CD4-positive, alpha-beta T cell treated with Interferon gamma for 1 hour (primary cell): ENCODE measurements around the gene GSTO2.

Source experiments
- DNase-seq: peaks from one replicate; pipeline ENCODE4 v3.0.0-alpha.2; 2020

Gene GSTO2

DNA sequence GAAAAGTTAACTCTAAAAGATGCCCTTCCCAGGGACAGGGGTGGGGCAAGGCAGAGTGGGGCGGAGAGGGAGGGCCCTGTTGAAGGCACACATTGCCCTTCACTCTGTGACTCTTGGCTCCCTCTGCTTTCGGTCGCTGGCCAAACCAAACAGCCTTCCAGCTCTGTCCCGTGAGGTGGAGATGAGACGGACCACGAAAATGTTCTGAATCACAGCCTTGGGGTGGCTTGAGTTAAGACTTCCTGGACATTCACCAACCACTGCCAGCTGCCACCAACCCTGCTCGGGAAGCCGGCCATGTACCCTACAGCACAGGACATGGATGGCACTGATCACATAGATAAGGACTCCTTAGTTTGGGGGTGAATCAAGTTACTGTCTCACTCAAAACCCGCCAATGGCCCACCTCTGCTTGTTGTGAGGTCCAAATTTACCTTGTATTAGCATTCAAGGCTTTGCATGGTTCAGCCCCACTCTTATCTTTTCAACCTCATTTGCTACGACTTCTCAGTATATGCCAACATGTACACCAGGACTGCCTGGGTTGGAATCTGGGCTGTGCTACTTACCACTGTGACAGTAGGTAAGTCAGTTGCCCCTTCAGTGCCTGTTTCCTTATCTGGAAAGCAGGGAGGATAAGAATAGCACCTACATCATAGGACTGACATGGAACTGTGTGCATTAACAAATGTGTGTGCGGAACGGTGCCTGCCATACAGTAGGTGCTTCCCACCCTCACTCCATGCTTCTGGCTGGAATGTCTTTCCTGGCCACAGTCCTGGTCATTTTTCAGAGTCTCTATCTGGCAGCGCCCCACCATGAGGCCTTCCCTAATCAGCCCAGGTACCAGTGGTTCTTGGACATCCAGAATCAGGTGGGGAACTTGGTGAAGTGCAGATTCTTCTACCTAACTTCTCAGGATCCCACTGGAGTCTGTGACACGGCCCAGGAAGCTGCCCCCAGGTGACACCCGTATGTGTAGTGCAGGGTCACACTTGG, 41.3 kb downstream of the GSTO2 start:
- DNase-seq = no peak

DNA sequence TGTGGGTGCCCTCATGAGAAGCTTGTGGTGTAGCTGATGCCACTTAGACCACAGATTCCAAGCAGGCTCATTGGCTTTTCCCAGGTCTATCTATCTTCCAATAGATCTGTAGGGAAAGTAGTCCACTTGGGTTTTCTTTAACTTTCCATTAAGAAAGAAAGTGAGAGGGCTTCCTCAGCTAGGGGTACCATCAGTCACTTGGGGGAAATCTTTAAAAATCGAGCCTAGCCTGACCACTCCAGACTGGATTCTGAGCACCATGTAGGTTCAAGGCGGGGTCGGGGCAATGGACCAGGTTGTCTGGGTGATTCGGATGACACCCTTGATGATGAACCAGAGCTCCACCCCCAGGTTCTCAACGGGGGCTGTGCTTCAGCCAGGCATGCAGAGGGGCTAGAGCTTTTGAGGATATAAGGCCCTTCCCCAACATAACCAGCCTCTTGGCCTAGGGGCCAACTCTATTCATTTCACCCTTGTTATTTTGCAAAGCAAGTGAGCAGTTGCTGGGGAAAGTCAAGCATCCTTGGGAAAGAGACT, 42.3 kb downstream of the GSTO2 start:
- no peak for DNase-seq

DNA sequence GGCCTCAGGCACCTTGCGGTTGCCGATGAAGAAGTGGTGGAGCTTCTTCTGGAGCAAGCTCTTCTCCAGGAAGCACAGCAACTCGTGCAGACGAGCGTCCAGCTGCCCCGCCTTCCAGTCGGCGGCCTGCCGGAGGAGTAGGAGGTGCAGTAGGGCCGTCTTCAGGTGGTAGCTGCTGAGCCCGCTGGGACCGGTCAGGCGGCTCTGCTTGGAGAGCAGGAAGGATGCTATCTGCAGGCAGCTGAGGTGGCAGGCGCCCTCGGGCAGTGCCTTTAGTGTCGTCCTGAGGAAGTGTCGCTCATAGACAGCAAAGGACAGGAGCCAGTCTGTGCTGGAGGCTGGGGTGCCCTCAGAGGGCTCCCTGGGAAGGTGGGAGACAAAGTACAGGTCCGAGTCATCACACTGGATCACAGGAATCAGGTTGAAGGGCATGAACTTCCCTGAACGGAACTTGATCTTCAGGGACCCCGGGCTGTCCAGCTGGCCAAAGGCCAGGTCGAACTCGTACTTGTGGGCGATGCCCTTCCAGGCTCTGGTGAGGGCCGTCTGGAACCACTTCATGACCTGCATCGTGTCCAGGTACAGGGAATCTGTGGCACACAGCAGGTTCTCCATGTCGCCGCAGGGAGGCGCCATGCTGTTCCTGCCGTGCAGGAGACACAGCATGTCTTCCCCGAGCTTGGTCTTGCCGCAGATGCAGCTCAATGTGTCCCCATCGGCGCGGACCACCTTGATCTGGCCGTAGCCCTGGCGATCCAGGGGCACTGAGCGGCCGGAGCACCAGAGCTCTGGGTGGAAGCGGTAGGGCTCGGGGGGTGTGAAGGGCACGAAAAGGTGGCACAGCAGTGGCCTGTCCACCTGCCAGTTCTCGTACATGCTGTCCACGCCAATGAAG, 45.9 kb downstream of the GSTO2 start:
- DNase-seq = no peak

DNA sequence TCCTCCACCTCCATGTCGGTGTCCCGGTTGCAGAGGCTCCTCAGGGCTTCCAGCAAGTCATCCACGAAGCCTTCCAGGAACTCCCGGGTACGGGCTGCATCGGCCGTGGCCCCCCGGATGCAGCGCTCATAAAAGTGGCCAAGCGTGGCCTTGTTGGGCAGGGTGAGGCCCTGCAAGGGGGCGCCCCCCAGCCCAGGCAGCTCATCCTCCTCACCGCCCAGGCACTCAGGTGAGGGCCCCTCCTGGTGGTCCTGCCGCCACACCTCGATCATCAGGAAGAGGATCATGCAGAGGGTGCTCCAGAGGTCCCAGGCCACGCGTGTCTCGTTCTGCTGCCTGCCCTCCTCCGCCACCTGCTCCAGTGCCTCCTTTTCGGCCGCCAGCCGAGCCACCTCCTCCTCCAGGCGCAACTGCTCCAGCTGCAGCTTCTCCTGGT, 46.5 kb downstream of the GSTO2 start:
- DNase-seq = no peak

DNA sequence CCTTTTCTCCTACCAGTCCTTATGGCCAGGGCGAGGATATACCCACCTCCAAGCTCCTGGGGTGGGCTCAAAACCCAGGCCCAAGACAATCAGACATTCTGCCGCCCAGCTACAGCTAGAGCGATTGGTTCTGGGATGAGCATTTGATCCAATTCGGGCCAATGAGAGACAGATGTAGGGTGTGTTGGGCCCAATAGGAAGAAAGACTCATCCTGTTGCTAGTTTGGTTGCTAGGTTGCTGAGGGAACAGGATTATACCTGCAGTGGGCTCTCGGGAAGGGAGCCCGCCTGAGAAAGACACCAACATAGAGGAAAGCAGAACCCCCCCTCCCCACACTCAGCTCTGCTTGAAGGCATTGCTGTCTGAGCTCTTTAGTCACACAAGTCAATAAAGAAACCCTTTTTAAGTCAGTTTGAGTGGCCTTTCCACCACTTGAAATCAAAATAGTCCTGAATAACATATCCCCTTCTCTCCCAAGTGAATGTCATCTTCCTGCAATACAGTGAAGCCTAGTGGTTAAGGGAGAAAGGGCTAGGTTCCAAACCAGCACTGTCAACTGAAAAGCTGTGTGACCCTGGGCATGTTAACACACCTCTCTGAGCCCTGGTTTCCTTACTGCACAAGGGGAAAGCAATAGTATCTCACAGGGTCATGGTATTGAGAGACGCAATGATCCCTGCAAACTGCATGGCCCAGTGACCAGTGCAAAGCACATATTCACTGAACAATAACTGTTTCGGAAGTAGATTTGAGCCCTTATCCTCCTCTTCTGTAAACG, 47.5 kb downstream of the GSTO2 start:
- DNase-seq = no peak

DNA sequence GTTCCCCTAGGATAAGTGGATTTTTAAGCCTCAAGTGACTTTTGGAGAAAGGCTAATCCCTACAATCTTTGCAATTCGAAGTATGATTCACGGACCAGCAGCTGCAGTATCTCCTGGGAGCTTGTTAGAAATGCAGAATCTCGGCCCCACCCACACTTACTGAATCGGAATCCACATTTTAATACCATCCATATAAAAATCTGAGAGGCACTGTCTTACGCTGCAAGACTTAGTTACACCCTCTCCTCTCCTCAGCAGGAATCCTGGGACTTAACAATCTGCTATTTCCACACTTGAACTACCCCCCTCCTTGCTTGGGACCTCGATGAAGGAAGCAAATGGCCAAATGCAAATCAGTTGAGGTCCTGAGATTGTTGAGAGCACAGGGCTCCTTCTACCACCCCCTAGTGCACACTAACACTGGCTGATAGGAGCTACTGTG, 48.3 kb downstream of the GSTO2 start:
- DNase-seq = no peak

DNA sequence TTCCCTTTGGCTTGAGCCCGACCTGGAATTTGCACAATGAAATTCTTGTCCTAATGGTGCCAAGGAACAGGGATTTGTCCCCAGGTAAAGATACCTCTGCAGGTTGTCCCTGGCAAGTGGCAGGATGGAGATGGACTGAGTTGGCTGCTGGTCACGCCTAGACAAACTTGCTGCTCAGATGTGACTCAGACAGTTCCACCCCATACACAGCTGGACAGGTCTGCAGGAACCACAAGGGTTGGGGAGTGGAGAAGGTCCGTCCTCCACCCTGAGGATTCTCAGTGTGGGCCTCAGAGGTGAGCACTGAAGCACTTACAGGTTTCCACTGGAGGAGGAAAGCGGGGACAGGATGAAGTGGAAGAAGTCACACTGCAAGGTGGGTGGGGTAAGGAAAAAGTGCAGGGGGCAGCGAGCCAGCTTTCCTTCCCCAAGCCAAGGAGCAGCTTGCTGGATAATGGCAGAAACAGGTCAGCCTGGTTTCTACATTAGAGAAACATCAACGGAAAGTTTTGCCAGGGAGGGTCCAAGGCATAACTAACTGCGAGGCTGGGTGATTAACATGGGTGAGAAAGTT, 48.8 kb downstream of the GSTO2 start:
- DNase-seq = no peak

DNA sequence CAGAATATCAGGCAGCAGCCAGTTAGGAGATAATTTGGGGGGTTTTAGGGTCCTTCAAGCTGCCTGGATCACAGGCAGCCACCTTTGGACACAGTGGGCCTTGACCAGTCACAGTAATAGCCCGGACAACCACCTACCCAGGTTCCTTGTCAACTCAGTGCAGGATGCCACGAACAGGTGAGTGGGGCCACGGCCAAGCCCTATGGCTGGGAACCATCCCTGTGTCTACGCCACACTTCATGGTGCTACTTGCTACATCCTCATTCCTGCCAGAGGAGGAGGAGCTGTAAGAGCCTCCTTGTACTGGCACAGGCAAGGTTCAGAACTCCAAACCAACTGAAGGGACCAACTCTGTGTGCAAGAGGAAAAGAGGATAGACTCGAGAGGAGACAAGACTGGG, 49.3 kb downstream of the GSTO2 start:
- DNase-seq = no peak

DNA sequence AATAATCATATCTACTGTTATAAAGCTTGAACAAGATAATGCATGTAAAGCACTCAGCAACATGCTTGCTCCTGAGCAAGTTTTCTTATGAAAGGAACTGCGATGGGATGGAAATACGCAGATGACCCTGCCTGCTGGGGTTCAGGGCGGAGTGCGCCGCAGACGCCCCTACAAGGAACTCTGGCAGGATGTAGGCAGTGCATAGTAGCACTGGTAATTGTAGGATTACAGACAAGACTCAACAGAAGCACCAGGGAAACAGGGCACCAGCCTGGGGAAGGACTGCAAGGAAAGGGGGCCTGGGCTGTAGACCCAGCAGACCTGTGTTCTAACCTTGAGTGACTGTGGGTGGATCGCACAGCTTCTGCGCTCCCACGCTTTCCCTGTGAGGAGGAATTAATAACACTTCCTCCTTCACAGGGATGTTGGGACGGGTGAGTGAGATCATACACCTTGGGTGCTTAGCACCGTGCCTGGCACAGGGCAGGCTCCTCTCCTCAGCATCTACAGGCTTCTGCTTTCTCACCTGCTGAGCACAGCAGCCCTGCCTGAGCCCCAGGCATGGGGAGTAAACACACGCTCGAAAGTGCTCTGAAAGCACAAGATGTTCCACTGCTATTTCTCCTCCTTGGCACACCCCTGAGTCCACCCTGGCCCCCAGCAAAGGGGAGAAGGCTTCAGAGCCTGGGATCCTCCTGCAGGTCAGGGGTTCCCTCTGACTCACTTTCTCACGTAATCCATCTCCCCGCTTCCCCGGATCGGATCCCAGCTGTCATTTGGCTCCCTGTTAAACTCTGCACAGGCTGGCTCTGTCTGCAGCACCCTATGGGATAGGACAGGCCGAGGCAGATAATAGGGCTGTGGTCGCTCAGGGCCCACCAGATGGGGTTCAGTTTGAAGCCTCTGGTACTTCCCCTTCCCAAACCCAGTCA, 50.1 kb downstream of the GSTO2 start:
- no peak for DNase-seq

DNA sequence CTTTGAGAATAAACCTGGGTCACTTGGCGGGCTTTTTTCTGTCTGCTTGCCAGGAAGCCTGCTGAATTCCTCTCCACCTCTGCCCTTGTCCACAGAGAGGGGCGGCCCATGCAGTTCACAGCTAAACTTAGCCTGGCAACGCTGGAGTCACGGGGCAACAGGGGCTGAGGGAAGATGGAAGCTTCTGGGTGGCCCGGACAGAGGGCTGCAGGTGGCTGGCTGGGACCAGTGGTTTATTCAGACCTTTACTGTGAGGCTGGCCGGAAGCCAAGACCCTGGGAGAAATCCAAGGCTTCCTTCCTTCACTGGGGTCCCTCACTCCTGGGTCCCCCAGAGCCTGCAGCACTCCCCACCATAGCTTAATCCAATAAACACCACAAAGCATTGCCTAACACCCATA, 52.2 kb downstream of the GSTO2 start:
- no peak for DNase-seq

DNA sequence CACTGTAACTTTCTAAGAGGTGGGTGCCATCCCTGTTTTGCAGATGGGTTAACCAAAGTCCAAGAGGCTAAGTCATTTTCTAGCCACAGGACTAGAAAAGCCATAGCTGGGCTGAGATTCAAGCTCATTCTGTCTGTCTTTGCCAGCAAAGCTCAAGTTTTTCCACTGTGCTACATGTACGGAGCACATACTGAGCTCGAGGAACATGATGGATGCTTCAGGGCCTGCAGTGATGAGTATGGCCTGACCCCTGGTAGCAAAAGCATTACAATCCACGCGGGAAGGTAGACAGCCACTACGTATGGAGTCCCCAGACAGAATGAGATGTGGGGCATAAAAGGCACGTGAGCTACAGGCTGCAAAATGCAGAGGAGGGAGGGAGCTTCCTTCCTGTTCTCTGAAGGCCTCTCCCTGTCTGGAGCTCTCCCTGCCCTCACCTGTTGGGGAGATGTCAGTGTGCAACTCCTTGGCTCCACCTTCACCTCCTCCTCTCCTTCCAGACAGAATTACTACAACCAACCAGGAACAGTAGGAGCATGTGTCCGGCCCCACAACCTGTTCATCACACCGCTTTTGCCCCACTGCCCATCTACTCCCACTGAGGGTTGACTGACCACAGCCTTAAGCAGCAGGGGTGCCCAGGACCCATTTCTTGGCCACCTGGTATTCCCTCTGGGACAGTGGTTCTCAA, 52.9 kb downstream of the GSTO2 start:
- no peak for DNase-seq

DNA sequence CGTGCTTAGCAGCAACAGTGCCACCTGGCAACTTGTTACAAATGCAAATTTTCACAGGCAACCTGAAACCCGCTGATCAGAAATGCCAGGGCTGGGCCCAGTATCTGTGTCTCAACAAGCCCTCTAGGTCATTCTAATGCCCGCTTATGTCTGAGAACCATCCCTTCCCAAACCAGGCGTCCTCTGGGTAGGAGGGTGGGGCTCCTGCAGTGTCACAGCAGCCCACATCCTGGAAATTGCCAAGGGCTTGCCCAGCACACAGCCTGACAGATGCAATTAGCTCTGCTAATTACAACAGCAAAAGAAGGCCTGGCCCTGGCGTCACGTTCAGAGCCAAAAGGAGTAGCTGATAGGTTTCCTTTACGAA, 53.4 kb downstream of the GSTO2 start:
- peak; percentile 53 for DNase-seq

DNA sequence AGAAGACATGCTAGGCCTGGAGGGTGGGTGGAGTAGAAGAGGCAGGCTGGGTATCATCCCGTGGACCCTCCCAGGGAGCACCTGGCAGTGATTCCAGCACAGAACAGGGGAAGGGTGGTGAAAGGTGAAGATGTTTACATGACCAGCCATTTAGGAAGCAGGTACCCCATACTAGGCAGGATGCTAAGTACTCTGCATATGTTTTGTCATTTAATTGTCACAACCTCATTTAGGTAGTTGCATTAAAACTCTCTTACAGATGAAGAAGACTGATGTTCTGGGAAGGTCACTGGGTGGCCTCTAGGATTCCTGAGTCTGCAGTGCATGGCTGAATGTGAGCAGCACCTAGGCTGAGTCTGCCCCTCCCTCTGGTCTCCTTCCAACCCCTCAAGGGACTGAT, 54.1 kb downstream of the GSTO2 start:
- no peak for DNase-seq

DNA sequence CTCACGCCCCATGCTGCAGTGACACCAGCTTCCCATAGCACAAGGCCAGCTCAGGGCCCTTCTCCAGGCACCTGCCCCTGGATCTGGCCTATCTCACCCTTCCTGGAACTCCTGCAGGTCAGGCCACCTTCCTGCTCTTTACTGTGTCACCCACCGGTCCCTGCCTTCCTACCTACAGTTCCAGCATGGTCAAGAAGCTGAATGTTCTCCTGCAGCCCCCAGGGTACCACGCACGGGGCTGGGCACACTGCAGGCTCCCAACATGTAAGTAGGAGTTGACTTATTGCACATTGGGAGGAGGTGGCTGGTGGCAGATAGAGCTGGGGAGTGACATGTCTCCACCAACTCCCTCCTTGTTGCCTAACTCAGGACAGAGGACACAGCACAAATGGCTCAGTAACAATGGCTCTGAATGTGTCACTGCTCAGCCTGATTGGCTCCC, 54.8 kb downstream of the GSTO2 start:
- DNase-seq = peak; percentile 35

DNA sequence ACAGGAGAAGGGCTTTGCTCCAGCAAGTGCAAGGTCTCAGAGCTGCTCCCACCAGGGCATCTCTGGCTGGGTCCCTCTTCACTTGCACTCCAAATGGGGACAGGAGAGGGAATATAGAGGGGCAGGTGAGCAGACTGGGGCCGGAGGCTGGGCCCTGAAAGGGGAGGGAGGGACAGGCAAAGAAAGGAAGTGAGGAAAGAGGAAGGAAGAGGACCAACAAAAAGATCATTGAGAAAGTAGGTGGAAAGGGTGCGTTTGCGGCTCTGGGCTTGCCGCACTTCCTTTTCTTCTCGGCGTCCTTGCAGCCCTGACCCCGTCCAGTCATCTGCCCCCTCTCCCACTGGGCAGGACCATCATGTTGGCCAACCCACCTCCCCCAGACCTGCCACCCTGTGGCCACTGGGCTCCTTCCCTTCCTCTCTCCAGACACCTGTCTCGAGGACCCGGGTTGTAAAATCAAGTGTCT, 55.3 kb downstream of the GSTO2 start:
- DNase-seq = peak; percentile 68

DNA sequence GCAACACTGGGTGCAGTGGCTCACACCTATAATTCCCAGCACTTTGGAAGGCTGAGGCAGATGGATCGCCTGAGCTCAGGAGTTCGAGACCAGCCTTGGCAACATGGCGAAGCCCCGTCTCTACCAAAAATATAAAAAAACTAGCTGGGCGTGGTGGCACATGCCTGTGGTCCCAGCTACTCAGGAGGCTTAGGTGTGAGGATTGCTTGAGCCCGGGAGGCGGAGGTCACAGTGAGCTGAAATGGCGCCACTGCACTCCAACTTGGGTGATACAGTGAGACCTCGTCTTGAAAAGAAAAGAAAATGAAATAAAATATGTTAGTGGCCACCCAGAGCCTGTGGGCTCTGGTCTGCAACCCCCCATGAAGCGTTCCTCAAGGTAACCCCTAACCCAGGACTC, 55.9 kb downstream of the GSTO2 start:
- DNase-seq = no peak

DNA sequence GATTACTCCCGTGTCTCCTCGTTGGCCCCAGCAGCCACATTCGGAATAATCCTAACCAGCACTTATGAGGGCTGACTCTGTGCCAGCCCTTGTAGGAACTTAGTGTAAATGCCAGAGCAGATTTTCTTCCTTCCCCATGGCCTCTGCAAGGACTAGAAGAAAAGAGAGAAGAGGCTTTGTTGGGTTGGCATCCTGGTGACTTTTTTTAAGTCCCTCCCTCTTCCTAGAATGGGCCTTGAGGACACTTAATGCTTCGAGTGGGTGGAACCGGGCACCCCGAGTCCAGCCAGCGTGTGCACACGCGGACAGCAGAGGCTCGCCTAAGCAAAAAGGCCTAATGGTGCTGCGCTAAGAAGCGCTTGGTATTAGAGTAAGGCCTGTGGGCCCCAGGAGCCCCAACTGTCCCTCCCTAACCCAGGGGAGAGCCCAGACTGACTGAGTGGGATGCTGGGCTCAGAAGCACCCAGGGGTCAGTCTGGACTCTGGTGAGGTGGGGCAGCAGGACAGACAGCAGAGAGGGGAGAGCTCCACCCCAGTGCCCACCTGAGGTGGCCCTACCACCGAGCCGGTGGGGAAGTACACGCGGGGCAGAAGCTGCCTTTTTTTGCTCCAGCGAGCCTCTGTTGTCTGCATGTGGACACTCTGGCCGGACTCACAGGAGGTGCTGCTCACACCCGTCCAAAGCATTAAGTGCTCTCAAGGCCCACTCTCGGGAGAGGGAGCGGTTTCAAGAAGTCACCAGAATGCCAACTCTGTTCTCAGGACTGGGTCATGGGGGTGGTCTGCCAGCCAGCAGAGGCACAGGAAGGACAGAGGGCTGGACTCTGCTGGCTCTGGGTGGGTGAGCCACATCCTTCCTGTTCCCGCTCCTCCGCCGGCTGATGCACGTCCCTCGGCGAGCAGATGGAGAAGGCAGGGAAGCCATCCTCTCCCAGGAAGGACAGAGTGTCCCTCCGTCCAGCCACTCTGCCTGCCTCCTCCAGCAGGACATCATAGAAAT, 56.8 kb downstream of the GSTO2 start:
- peak; percentile 38 for DNase-seq

DNA sequence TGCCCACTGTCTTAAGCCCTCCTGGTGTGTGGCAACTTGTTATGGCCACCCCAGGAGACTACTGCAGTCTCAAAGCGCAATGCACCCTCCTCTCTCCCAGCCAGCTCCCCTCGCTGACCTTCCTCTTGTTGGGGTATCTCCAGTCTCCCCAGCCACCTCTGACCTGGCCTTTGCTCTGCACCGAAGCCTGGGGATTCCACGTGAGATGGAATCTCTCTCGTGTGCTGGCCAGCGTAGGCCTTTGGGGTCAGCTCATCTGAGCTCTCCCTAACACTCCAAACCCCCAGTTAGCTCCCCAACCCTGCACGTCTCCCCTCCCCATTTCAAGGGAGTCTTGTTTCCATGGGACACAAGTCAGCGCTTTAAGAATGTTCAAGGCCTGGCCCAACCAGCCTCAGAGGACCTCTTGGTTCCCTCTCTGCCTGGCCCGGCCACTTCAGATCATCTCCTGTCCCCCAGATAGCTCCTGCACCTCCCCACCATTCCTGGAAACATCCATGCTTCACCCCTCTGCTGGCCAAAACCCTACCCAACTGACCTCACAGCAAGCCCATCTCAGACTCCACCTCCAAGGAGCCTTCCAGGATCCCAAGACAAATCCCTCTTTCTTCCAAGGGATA, 58.1 kb downstream of the GSTO2 start:
- DNase-seq = no peak
